Measurements from ENCODE around the gene HIF3A. TPM values are rescaled to one million over a fixed set of nuclear protein-coding genes. Genes with fewer than 3 reads are reported as not detected.

HIF3A gene
- polyA plus RNA-seq, 2 of the 4 experiments (the other 2 are of a cell fraction) = not detected

DNA sequence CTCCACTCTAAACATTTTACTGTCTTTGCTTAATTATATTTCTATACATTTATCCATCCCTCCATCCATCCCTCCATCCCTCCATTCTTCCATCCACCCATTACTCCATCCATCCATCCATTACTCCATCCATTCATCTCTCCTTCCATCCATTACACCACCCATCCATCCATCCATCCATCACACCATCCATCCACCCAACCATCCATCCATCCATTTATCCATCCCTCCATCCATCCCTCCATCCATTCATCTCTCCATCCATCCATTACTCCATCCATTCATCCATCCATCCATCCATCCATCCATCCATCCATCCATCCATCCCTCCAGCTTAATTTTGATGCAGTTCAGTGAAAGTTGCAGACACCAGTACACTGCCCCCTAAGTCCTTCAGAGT is 5.0 kb upstream of the HIF3A start (continued):
- TF ChIP-seq, protein P1, sequence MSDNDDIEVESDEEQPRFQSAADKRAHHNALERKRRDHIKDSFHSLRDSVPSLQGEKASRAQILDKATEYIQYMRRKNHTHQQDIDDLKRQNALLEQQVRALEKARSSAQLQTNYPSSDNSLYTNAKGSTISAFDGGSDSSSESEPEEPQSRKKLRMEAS (IDR thresholded peaks at IDR 0.05) = no peak
- no peak for TF ChIP-seq MAZ (IDR thresholded peaks at IDR 0.05; ENCODE audit: borderline replicate concordance, low read depth, low read length)
- no peak for TF ChIP-seq TP53 (CRISPR knock-in tag; IDR thresholded peaks at IDR 0.05)

DNA sequence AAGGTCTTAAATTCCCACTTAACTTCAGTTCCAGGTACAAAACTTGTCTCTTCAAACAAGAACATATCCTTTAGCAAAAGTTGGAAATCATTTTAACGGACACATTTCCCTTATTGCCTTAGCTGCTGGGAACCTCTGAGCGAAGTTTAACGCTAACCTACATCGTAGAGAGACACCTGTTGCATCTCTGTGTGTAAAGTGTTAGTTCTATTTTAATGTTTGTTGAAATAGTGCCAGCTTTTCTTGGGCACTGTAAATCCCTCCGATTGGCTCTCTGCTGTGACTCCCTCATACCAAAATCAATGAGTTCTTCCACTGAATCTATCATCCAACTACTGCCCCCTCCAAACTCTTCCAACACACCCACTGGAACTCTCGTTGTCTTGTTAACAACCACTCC is 2.3 kb upstream of the HIF3A start:
- DNase-seq (ENCODE audit: low read depth in 1 of 2, low spot score in 1 of 2) (no peak), FAIRE-seq (peak; percentile 81), ATAC-seq (no peak)
- ChIA-PET POLR2A (no interaction called here), CTCF (interaction anchor here (0.8 to 2.9 kb wide), 3 partner anchors 11 to 52 kb away, joined by 3 to 11 read pairs (median 9); partner anchors contain the start of gene PPP5C)
- peaks cover 20% of the 10 kb centered on the region for H3K9me3 ChIP-seq
- H3K4me3 ChIP-seq = no peak overlapping the region
- WGBS (ENCODE audit: missing lambda C conversion rate) = 58% methylated on average over 6 of the region's 6 CpGs
- no peak overlapping the region for H3K4me2 ChIP-seq
- peaks cover 20% of the 10 kb centered on the region for H3K4me1 ChIP-seq
- H3K27ac ChIP-seq = no peak overlapping the region
- TF ChIP-seq RFX5 (IDR thresholded peaks at IDR 0.05) = no peak
- no peak for TF ChIP-seq CHD4 (IDR thresholded peaks at IDR 0.05; ENCODE audit: borderline replicate concordance)
- TF ChIP-seq POLR2AphosphoS2 (conservative IDR thresholded peaks at IDR 0.05; ENCODE audit: low read length) = no peak
- TF ChIP-seq, protein P2, sequence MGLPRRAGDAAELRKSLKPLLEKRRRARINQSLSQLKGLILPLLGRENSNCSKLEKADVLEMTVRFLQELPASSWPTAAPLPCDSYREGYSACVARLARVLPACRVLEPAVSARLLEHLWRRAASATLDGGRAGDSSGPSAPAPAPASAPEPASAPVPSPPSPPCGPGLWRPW (IDR thresholded peaks at IDR 0.05) = no peak
- no peak for TF ChIP-seq CEBPB (IDR thresholded peaks at IDR 0.05)
- TF ChIP-seq BHLHE40 (IDR thresholded peaks at IDR 0.05; ENCODE audit: low read depth, low read length) = no peak
- TF ChIP-seq NPAS2 (CRISPR knock-in tag; IDR thresholded peaks at IDR 0.05; ENCODE audit: borderline replicate concordance) = no peak
- TF ChIP-seq, protein P3, sequence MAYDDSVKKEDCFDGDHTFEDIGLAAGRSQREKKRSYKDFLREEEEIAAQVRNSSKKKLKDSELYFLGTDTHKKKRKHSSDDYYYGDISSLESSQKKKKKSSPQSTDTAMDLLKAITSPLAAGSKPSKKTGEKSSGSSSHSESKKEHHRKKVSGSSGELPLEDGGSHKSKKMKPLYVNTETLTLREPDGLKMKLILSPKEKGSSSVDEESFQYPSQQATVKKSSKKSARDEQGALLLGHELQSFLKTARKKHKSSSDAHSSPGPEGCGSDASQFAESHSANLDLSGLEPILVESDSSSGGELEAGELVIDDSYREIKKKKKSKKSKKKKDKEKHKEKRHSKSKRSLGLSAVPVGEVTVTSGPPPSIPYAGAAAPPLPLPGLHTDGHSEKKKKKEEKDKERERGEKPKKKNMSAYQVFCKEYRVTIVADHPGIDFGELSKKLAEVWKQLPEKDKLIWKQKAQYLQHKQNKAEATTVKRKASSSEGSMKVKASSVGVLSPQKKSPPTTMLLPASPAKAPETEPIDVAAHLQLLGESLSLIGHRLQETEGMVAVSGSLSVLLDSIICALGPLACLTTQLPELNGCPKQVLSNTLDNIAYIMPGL (CRISPR knock-in tag; IDR thresholded peaks at IDR 0.05; ENCODE audit: borderline replicate concordance) = no peak
- TF ChIP-seq NR3C1 (IDR thresholded peaks at IDR 0.05) = no peak
- TF ChIP-seq HEYL (CRISPR knock-in tag; IDR thresholded peaks at IDR 0.05) = no peak
- no peak for TF ChIP-seq POLR2A (IDR thresholded peaks at IDR 0.05; ENCODE audit: low read length)
- TF ChIP-seq TFCP2L1 (CRISPR knock-in tag; IDR thresholded peaks at IDR 0.05) = no peak
- no peak for TF ChIP-seq JUN (IDR thresholded peaks at IDR 0.05)
- TF ChIP-seq RARB (CRISPR knock-in tag; IDR thresholded peaks at IDR 0.05) = no peak
- no peak for TF ChIP-seq SMC3 (IDR thresholded peaks at IDR 0.05)
- TF ChIP-seq NFE2L2 (conservative IDR thresholded peaks at IDR 0.05; ENCODE audit: low read length) = no peak
- no peak for TF ChIP-seq JUNB (IDR thresholded peaks at IDR 0.05)
- TF ChIP-seq, protein P4, sequence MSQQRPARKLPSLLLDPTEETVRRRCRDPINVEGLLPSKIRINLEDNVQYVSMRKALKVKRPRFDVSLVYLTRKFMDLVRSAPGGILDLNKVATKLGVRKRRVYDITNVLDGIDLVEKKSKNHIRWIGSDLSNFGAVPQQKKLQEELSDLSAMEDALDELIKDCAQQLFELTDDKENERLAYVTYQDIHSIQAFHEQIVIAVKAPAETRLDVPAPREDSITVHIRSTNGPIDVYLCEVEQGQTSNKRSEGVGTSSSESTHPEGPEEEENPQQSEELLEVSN (IDR thresholded peaks at IDR 0.05; ENCODE audit: borderline replicate concordance, low read depth) = no peak
- TF ChIP-seq EHF (CRISPR knock-in tag; IDR thresholded peaks at IDR 0.05) = no peak
- TF ChIP-seq HOXA7 (CRISPR knock-in tag; IDR thresholded peaks at IDR 0.05) = no peak

DNA sequence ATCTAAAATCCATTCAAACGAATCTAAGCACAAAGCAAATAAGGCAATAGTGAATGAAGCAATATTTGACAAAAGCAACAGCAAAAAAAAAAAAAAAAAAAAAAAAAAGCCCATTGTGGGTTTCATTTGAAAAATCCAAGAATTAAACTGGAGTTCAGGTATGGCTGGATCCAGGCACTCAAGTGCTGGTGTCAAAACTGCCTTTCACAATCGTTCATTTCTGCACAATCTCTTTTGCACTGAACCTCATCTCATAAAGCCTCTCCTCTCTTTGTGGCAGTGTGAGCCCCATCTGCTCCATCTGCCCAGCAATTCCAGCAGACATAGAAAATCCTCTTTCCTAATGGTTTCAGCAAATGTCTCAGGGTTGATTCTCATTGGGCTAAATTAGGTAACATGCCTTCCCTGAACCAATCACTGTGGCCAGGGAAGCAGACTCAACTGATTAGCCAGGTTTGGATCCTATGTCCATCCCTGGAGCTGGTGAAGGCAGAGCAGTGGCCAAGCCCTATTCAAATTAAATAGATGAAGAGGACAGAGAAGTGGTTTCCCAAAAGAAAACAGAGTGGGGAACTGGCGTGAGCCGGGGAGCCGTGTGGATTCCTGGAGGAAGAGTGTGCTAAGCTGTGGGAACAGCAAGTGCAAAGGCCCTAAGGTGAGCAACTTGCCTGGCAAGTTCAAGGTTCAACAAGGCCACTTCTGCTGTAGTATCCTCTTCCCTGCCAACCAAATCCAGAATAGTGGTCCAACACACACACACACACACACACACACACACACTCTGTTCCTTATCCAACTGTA is 1.2 kb upstream of the HIF3A start:
- ATAC-seq (no peak), DNase-seq (ENCODE audit: low read depth in 1 of 2, low spot score in 1 of 2) (peak in 1 of 2 experiments; percentile 29), FAIRE-seq (no peak)
- Histone ChIP-seq H3K27ac (no peak overlapping the region), H3K4me3 (no peak overlapping the region), H3K4me2 (no peak overlapping the region), H3K9me3 (peaks cover 9% of the 10 kb centered on the region), H3K4me1 (peaks cover 26% of the 10 kb centered on the region)
- POLR2A ChIA-PET = no interaction called here
- 54% methylated on average over 5 of the region's 5 CpGs for WGBS (ENCODE audit: missing lambda C conversion rate)
- CTCF ChIA-PET = interaction anchor here (0.6 to 5.9 kb wide), 7 partner anchors 11 to 545 kb away, joined by 3 to 62 read pairs (median 5); partner anchors contain the start of gene PPP5C
- TF ChIP-seq, protein P5, sequence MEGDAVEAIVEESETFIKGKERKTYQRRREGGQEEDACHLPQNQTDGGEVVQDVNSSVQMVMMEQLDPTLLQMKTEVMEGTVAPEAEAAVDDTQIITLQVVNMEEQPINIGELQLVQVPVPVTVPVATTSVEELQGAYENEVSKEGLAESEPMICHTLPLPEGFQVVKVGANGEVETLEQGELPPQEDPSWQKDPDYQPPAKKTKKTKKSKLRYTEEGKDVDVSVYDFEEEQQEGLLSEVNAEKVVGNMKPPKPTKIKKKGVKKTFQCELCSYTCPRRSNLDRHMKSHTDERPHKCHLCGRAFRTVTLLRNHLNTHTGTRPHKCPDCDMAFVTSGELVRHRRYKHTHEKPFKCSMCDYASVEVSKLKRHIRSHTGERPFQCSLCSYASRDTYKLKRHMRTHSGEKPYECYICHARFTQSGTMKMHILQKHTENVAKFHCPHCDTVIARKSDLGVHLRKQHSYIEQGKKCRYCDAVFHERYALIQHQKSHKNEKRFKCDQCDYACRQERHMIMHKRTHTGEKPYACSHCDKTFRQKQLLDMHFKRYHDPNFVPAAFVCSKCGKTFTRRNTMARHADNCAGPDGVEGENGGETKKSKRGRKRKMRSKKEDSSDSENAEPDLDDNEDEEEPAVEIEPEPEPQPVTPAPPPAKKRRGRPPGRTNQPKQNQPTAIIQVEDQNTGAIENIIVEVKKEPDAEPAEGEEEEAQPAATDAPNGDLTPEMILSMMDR (IDR thresholded peaks at IDR 0.05) = no peak

Measured in A549 (cell line).